GM12874 (cell line): Measurements from ENCODE around the gene JAG2.

ENCODE experiments used
- CTCF ChIP-seq: IDR thresholded peaks from 2 replicates; pipeline ENCODE4 v1.5.1; 2011; ENCODE audit warnings: low read depth, mild to moderate bottlenecking, control low read depth, low read length, moderate library complexity; ENCODE audit not compliant: insufficient read depth

The JAG2 gene

GRCh38 chr14:105172476-105172875 is 3.9 kb upstream of the JAG2 start:
- no peak for TF ChIP-seq CTCF

DNA sequence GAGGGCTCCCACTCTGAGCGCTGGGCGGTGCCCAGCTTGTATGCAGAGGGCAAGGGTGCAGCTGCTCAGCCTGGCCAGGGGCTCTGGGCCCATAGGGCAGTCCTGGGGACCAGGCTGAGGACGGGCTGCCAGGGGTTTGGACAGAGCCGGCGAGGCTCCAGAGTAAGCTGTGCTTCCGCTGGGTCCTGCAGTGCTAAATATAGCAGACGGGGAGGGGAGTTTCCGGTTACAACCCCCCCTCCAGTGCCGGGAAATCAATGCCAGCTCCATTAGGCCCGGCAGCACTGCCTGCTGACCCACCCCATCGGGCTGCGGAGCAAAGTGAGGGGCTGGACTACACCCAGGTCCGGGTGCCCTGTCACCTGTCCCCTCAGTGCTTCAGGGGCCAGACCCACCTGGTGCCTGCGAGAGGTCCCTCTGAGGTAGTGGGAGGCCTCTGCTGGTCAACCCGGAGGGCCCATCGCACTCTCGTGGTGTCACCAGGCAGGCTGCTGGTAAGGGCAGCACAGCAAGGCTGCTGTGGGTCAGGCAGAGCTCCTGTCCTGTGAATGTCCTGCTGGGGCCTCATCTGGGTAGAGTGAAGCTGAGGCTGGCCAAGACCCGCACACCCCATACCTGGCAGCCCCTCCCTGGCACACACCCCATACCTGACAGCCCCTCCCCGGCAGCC is 2.6 kb upstream of the JAG2 start:
- no peak for TF ChIP-seq CTCF

- no peak for TF ChIP-seq CTCF
These were observed 1.4 kb upstream of the JAG2 start for GRCh38 chr14:105169776-105170655.

DNA sequence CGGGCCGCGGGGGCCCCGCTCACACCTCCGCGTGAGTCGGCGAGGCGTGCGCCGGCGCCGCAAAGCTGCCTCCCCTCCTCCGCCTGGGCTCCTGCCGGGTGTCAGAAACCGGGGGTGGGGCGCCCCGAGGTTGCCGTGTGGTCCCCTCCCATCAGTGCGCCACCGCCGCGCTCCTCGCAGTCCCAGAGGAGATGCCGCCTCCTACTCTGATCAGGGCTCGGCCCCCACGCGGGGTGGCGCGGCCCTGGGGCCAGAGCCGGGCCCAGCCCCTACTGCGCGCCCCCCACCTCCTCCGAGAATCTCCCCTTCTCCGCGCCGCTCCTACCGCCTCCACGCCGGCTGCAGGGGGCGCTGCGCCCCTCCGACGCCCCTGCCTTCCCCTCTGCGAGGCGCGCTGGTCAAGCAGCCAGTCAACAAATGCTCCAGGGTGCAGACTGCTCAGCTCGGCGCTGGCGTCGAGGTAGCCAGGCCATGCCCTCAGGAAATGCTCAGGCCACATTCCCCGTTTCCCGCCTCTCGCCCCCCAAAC is 467 bp upstream of the JAG2 start:
- peak; percentile 56 for TF ChIP-seq CTCF

- no peak for TF ChIP-seq CTCF
These were observed 519 bp downstream of the JAG2 start for GRCh38 chr14:105168093-105168420.

GRCh38 chr14:105167303-105168092 is 1.1 kb downstream of the JAG2 start:
- no peak; the same call in 1 of the 2 replicates for TF ChIP-seq CTCF
